Endothelial cell of umbilical vein (primary cell): Measurements from ENCODE around the gene XYLB. TPM values are rescaled to one million over a fixed set of nuclear protein-coding genes. Genes with fewer than 3 reads are reported as not detected.

Experiments
- BruUV-seq: library from RNA; stranded (reverse); fragments of 400-500 nt; replicated peaks from 2 replicates; lab custom pipeline; 2021; lab: Mats Ljungman, UMichigan
- CTCF ChIA-PET: fragments of 300-600, 350-600 bp; sonication (Branson Sonifier 250); formaldehyde crosslinking; loops from one replicate; lab custom pipeline; 2021; ENCODE audit warnings: antibody characterized with exemption, inconsistent platforms; lab: Charles Lee
- POLR2A ChIA-PET: fragments of 300-600, 350-600 bp; sonication (Branson Sonifier 250); formaldehyde crosslinking; loops from one replicate; lab custom pipeline; 2021; ENCODE audit warnings: antibody characterized with exemption, inconsistent platforms; lab: Charles Lee
- DNase-seq: peaks from one replicate; pipeline ENCODE4 v3.0.0-alpha.2; 2011; ENCODE audit warnings: low read depth, low spot score
- FAIRE-seq: peaks from 2 replicates; lab custom pipeline; 2011; peaks lifted over from hg19 to GRCh38; lab: Jason Lieb, UNC
- H2AFZ ChIP-seq: 2 replicates; pipeline ENCODE4 v1.6.0; 2012; ENCODE audit warnings: low read depth, low read length, control low read depth, inconsistent platforms
- H3K27ac ChIP-seq: 2 replicates; pipeline ENCODE4 v1.5.1; 2011; ENCODE audit warnings: low read depth, mild to moderate bottlenecking, control low read depth, low read length, moderate library complexity; ENCODE audit not compliant: insufficient read depth
- H3K27me3 ChIP-seq, 2 experiments: 2 replicates each; pipeline versions ENCODE4 v1.6.0 to v1.6.1; 2011; ENCODE audit warnings: low read length in 2 of 2, mixed read lengths in 1 of 2; ENCODE audit not compliant: control insufficient read depth in 2 of 2, insufficient read depth in 2 of 2
- H3K36me3 ChIP-seq, 2 experiments: 2 replicates in 1 of 2; 3 replicates in 1 of 2; pipeline ENCODE4 v1.5.1; 2011; ENCODE audit warnings: low read length in 2 of 2, mild to moderate bottlenecking in 1 of 2, moderate library complexity in 1 of 2; ENCODE audit not compliant: control insufficient read depth in 2 of 2, insufficient read depth in 2 of 2; ENCODE audit errors: extremely low read depth in 1 of 2
- H3K4me1 ChIP-seq: 3 replicates; pipeline ENCODE4 v1.5.1; 2011; ENCODE audit warnings: mild to moderate bottlenecking, low read length; ENCODE audit not compliant: control insufficient read depth, insufficient read depth; ENCODE audit errors: extremely low read depth
- H3K4me2 ChIP-seq: 2 replicates; pipeline ENCODE4 v1.6.1; 2011; ENCODE audit warnings: low read length, control low read depth, mixed read lengths; ENCODE audit not compliant: insufficient read depth
- H3K4me3 ChIP-seq, 3 experiments: fragments of 200-600 bp in 1 of 3; sonication (generic), shearing (Covaris generic) in 1 of 3; replicated peaks in 1 of 3; 2 replicates each; pipeline ENCODE4 v1.5.1; 2011 to 2016; ENCODE audit warnings: control low read depth in 3 of 3, low read length in 3 of 3, mild to moderate bottlenecking in 2 of 3, inconsistent platforms in 1 of 3, low read depth in 1 of 3, moderate library complexity in 1 of 3; ENCODE audit not compliant: insufficient read depth in 1 of 3
- H3K79me2 ChIP-seq: 2 replicates; pipeline ENCODE4 v1.6.0; 2012; ENCODE audit warnings: low read length, inconsistent platforms; ENCODE audit not compliant: control insufficient read depth, insufficient read depth
- H3K9ac ChIP-seq: replicated peaks from 2 replicates; pipeline ENCODE3; 2011; ENCODE audit warnings: low read length, control low read depth; ENCODE audit not compliant: insufficient read depth; ENCODE audit errors: extremely low read depth
- H3K9me1 ChIP-seq: replicated peaks from 3 replicates; pipeline ENCODE4 v1.6.0; 2011; ENCODE audit warnings: mild to moderate bottlenecking, low read length; ENCODE audit not compliant: control insufficient read depth, insufficient read depth; ENCODE audit errors: extremely low read depth
- H3K9me3 ChIP-seq: replicated peaks from 2 replicates; pipeline ENCODE4 v1.5.1; 2012; ENCODE audit warnings: low read length, inconsistent platforms; ENCODE audit not compliant: control insufficient read depth, insufficient read depth
- H4K20me1 ChIP-seq: replicated peaks from 2 replicates; pipeline ENCODE3; 2011; ENCODE audit warnings: mild to moderate bottlenecking, low read length; ENCODE audit not compliant: control insufficient read depth, insufficient read depth; ENCODE audit errors: extremely low read depth
- CTCF ChIP-seq, 2 donors: IDR thresholded peaks; 1 replicate in 1 of 2; 2 replicates in 1 of 2; pipeline ENCODE4 v1.5.1; 2011; ENCODE audit warnings: low read length in 2 of 2, mild to moderate bottlenecking in 2 of 2, moderate library complexity in 2 of 2, control low read depth in 1 of 2, inconsistent platforms in 1 of 2, low read depth in 1 of 2; ENCODE audit not compliant: insufficient read depth in 1 of 2; ENCODE audit errors: extremely low read depth in 1 of 2
- EZH2 ChIP-seq: IDR thresholded peaks from 2 replicates; pipeline ENCODE4 v1.6.1; 2012; ENCODE audit warnings: borderline replicate concordance, low read depth, mild to moderate bottlenecking, moderate library complexity, low read length, inconsistent platforms; ENCODE audit not compliant: severe bottlenecking
- FOS ChIP-seq: IDR thresholded peaks from 2 replicates; pipeline ENCODE4 v1.6.1; 2011; ENCODE audit warnings: mild to moderate bottlenecking, low read length, moderate library complexity, borderline replicate concordance; ENCODE audit not compliant: insufficient read depth
- GATA2 ChIP-seq: IDR thresholded peaks from 2 replicates; pipeline ENCODE4 v1.7.0; 2011; ENCODE audit warnings: low read depth, mild to moderate bottlenecking, moderate library complexity, mixed read lengths, low read length; ENCODE audit not compliant: insufficient read length, insufficient read depth
- MAX ChIP-seq: IDR thresholded peaks from 2 replicates; pipeline ENCODE4 v1.6.1; 2011; ENCODE audit not compliant: insufficient read depth, insufficient read length
- POLR2A ChIP-seq: IDR thresholded peaks from 2 replicates; pipeline ENCODE4 v1.6.1; 2012; ENCODE audit warnings: low read depth, mild to moderate bottlenecking, control low read depth, low read length
- POLR2AphosphoS5 ChIP-seq: IDR thresholded peaks from 2 replicates; pipeline ENCODE4 v1.6.1; 2012; ENCODE audit warnings: low read depth, mild to moderate bottlenecking, control low read depth, low read length, moderate library complexity; ENCODE audit not compliant: insufficient read depth
- dilution Hi-C: fragments of 300-500 bp; cut with MboI; formaldehyde crosslinking; loops from one replicate; pipeline ENCODE4 v1.15.0; 2019; ENCODE audit warnings: low sequenced_read_pairs; ENCODE audit not compliant: extremely low pct_ligation_motif_present
- intact Hi-C: fragments of 100-400 bp; cut with micrococcal nuclease; formaldehyde crosslinking; loops from one replicate; pipeline ENCODE4 v1.10.0; 2022
- polyA plus RNA-seq, 4 experiments: library from polyadenylated mRNA; depleted of rRNA in 3 of 4; stranded (reverse) in 3 of 4; unstranded in 1 of 4; fragments of >200 nt; gene quantifications; 2 replicates each; pipeline versions ENCODE4 v1.2.1 to v1.2.3, GENCODE V29; 2011 to 2012; ENCODE audit warnings: missing spikeins in 1 of 4
- total RNA-seq: library from RNA; stranded (reverse); gene quantifications from 2 replicates; pipeline ENCODE4 v1.2.3, GENCODE V29; 2021

Gene XYLB
- total and polyA plus RNA-seq, 2 donors (not counting 3 experiments of a cell fraction or from before 2014, with no cell fraction given): 3.7 to 4.3 TPM

DNA sequence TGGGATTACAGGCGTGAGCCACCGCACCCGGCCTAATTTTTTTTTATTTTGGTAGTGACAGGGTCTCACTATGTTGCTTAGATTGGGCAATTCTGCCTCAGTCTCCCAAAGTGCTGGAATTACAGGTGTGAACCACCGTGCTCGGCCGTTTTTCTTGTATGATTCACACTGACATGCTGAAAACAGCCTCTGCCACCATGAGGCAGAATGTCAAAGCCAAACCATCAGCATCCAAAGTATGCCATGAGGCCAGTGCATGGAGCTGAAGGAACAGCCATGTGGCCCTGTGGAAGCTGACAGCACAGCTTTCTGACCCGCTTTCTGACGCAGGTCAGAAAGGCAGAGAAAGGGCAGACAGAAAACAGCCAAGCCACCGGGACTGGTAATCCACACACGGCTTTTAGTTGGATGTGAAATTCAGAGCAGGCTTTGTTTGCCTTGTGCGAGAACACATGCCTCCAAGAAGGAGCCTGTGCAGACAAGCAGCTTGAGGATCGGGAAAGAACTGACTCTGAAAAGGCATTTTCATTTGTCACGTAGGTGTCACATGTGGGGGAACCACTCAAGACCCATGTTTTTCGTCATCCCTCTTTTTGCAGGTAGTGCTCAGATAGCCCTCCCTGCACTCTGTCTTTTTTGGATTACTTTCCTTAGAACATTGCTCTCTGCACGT lies 25.1 kb downstream of the XYLB start:
- no peak for DNase-seq
- ChIA-PET POLR2A (no interaction called here), CTCF (interaction anchor here (1.2 to 2.0 kb wide), 2 partner anchors 25 to 108 kb away, joined by 3 to 5 read pairs; partner anchors contain the start of gene XYLB)
- dilution Hi-C loops (no loop called here), intact Hi-C loops (no loop called here)
- BruUV-seq: no TSS peak
- H3K4me2 ChIP-seq: no peak overlapping the region
- no peaks in the 10 kb centered on the region for H3K9me3 ChIP-seq
- H4K20me1 ChIP-seq: no peaks in the 10 kb centered on the region
- no peak for TF ChIP-seq POLR2A
- no peak for TF ChIP-seq EZH2
- TF ChIP-seq POLR2AphosphoS5: no peak
- no peak for TF ChIP-seq MAX
- no peak for TF ChIP-seq CTCF (IDR thresholded peaks at IDR 0.05; ENCODE audit: extremely low read depth in 1 of 2, insufficient read depth in 1 of 2, low read depth in 1 of 2, low read length in 2 of 2)
- TF ChIP-seq GATA2: no peak
- TF ChIP-seq FOS: no peak
- no peaks in the 10 kb centered on the region for H3K79me2 ChIP-seq
- FAIRE-seq: no peak
- H3K27ac ChIP-seq: no peak overlapping the region
- no peak overlapping the region for H3K4me3 ChIP-seq
- peaks cover 0 to 6% of the 10 kb centered on the region in 2 experiments for H3K36me3 ChIP-seq
- H3K4me1 ChIP-seq: no peaks in the 10 kb centered on the region
- H2AFZ ChIP-seq: no peak overlapping the region
- no peak overlapping the region for H3K9ac ChIP-seq
- H3K9me1 ChIP-seq: no peaks in the 10 kb centered on the region
- no peaks in the 10 kb centered on the region for H3K27me3 ChIP-seq
